Activated naive CD4-positive, alpha-beta T cell treated with anti-CD3 and anti-CD28 coated beads for 36 hours (primary cell): ENCODE measurements around the gene TMEM131. TPM values are rescaled to one million over a fixed set of nuclear protein-coding genes. Genes with fewer than 3 reads are reported as not detected.
"Not testable (repeated sequence)": the region's sequence is repeated elsewhere in the genome, so short reads cannot be mapped to it uniquely, and the experiment has no call there.

ENCODE experiments used
- CTCF ChIA-PET: fragments of 350-600 bp; sonication (Branson Sonifier 250); formaldehyde crosslinking; loops from one replicate; lab custom pipeline; 2021; ENCODE audit warnings: antibody characterized with exemption; lab: Charles Lee
- DNase-seq: peaks from one replicate; pipeline ENCODE4 v3.0.0-alpha.2; 2020
- H3K27ac Mint-ChIP-seq: one replicate; pipeline ENCODE4 v1.8.0; 2021; ENCODE audit warnings: mild to moderate bottlenecking, mixed read lengths
- H3K27me3 Mint-ChIP-seq: one replicate; pipeline ENCODE4 v1.8.0; 2021; ENCODE audit warnings: low read depth, mixed read lengths
- H3K36me3 Mint-ChIP-seq: one replicate; pipeline ENCODE4 v1.8.0; 2021; ENCODE audit warnings: low read depth, mixed read lengths
- H3K4me1 Mint-ChIP-seq: one replicate; pipeline ENCODE4 v1.8.0; 2021; ENCODE audit warnings: low read depth, mixed read lengths
- H3K4me3 Mint-ChIP-seq: one replicate; pipeline ENCODE4 v1.8.0; 2021; ENCODE audit warnings: mild to moderate bottlenecking, moderate library complexity, mixed read lengths
- H3K9me3 Mint-ChIP-seq: one replicate; pipeline ENCODE4 v1.8.0; 2021; ENCODE audit warnings: mixed read lengths
- intact Hi-C: fragments of 100-400 bp; cut with micrococcal nuclease; formaldehyde crosslinking; loops from one replicate; pipeline ENCODE4 v1.15.1; 2023
- total RNA-seq, 2 experiments: library from RNA; stranded (reverse); gene quantifications; one replicate each; pipeline ENCODE4 v1.2.3, GENCODE V29; 2021

Gene TMEM131
- total RNA-seq, 2 experiments from 2014 or later, result 18.5 to 19.2 TPM

DNA sequence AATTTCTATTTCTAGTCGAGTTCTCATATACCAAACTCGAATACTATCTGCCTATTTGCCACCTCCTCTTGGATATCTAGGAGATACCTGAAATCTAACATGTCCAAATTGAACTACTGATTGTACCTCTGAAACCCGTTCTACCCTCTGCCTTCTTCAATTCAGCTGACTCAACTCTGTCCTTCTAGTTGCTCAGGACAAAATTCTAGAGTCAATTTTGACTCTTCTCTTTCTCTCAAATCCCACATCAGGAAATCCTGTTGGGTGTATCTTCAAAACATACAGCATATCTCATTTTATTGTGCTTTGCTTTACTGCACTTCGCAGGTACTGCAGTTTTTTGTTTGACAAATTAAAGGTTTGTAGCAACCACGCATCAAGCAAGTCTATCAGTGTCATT lies 144.6 kb downstream of the TMEM131 start:
- H3K4me1 Mint-ChIP-seq, result peaks cover 34% of the 10 kb centered on the region
- H3K36me3 Mint-ChIP-seq, result peaks cover 9% of the 10 kb centered on the region
- H3K4me3 Mint-ChIP-seq, result no peak overlapping the region
- DNase-seq, result no peak
- CTCF ChIA-PET, result interaction anchor here (0.6 kb wide), 1 partner anchor 356 kb away, joined by 3 read pairs; no protein-coding TSS in a partner anchor
- H3K9me3 Mint-ChIP-seq, result no peaks in the 10 kb centered on the region
- H3K27ac Mint-ChIP-seq, result no peak overlapping the region
- intact Hi-C loops, result no loop called here
- no peaks in the 10 kb centered on the region for H3K27me3 Mint-ChIP-seq

DNA sequence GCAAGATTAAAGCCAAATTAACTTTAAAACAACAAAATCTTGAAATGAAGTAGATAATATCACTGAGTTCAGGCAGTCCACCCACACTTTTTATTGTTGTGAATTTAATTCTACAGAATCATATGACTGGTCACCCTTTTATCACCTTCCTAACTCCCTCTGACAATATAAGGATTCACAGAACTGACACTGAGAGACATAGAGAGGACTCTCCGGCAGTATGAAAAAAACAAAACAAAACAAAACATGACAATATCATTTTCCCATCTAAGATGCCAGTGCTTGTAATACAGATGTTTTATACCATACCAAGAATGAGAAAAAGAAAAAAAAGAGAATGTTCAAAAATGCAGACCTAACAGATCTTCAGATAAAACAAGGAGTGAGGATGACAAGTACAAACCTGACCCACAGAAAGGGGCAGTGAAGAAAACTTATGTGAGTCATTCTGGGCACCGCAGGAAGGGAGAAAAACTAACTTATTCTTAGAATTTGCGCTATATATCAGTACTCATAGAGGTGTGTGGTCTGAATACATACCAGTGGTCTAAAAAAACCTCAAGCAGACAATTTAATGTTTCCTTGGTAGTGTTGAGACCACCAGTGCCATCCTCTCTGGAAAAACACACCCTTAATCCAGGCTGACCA lies 145.7 kb downstream of the TMEM131 start:
- Mint-ChIP-seq H3K4me3 (no peak overlapping the region), H3K9me3 (no peaks in the 10 kb centered on the region), H3K36me3 (peaks cover 9% of the 10 kb centered on the region), H3K27me3 (no peaks in the 10 kb centered on the region), H3K4me1 (peaks cover 36% of the 10 kb centered on the region), H3K27ac (no peak overlapping the region)
- CTCF ChIA-PET, result no interaction called here
- intact Hi-C loops, result no loop called here
- no peak for DNase-seq

DNA sequence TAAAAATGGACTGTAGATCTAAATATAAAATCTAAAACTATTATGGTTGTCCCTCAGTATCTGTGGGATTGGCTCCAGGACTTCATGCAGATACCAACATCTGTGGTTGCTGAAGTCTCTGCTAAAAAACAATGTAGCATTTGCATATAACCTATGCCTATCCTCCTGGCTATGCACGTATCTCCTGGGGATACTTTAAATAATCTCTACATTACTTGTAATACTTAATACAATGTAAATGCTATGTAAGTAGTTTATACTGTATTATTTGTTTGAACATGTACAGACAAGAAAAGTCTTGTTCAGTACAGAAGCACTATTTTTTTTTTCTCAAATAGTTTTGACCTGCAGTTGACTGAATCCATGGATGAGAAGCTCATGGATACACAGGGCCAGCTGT lies 147.4 kb downstream of the TMEM131 start:
- Mint-ChIP-seq H3K4me3 (no peak overlapping the region), H3K36me3 (peaks cover 5% of the 10 kb centered on the region), H3K27me3 (no peaks in the 10 kb centered on the region), H3K4me1 (peaks cover 32% of the 10 kb centered on the region), H3K9me3 (no peaks in the 10 kb centered on the region), H3K27ac (no peak overlapping the region)
- DNase-seq, result no peak
- CTCF ChIA-PET, result no interaction called here
- intact Hi-C loops, result no loop called here

DNA sequence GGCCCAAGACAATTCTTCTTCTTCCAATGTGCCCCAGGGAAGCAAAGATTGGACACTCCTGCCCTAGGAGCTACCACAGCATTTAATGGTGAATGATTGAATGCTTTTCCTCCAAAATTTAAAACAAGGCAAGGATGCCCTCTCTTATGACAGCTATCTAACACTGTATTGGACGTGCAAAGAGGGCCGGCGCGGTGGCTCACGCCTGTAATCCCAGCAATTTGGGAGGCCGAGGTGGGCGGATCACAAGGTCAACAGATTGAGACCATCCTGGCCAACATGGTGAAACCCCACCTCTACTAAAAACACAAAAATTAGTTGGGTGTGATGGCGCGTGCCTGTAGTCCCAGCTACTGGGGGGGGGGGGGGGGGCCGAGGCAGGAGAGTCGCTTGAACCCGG lies 149.0 kb downstream of the TMEM131 start:
- H3K9me3 Mint-ChIP-seq, H3K36me3 Mint-ChIP-seq, CTCF ChIA-PET, intact Hi-C loops, H3K27ac Mint-ChIP-seq, DNase-seq, H3K27me3 Mint-ChIP-seq, H3K4me3 Mint-ChIP-seq: not testable (repeated sequence)
- peaks cover 20% of the 10 kb centered on the region for H3K4me1 Mint-ChIP-seq

DNA sequence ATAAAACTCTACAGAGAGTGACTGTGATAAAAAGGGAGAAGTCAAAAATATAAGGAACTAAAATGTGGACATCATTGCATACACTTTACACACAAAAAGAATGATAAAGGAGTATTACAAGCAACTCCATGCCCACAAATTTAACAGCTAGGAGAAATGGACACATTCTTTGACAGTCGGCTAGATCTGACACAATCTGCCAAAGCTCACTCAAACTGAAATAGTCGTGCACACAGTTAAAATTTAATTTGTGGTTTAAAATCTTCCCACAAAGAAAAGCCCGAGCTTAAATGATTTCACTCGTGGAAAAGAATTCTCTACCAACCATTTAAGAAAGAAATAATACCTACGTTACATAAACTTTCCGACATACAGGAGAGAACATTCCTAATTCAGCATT lies 149.9 kb downstream of the TMEM131 start:
- Mint-ChIP-seq H3K27me3 (no peaks in the 10 kb centered on the region), H3K4me3 (no peak overlapping the region), H3K36me3 (peaks cover 13% of the 10 kb centered on the region), H3K4me1 (peaks cover 13% of the 10 kb centered on the region), H3K9me3 (no peaks in the 10 kb centered on the region), H3K27ac (no peak overlapping the region)
- CTCF ChIA-PET, result no interaction called here
- DNase-seq, result no peak
- intact Hi-C loops, result no loop called here

DNA sequence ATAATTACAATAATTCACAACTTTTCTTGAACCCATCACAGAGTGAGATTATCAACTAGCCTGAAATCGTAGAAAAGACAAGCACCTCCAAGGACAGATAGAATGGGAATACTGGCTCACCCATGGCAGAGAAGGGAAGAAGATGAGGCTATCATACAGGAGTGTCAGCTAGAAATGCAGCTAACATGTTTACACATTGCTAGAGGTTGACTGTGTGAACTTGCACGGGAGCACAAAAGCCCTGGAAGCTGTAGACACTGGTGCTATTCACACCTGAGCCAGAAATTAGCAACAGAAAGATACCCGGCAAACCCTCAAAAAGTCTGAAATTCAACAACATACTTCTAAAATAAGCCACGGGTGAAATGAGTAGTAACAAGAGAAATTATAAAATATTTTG lies 150.6 kb downstream of the TMEM131 start:
- CTCF ChIA-PET, result no interaction called here
- Mint-ChIP-seq H3K27me3 (no peaks in the 10 kb centered on the region), H3K36me3 (peaks cover 18% of the 10 kb centered on the region), H3K4me1 (peaks cover 10% of the 10 kb centered on the region), H3K9me3 (no peaks in the 10 kb centered on the region), H3K27ac (no peak overlapping the region), H3K4me3 (no peak overlapping the region)
- intact Hi-C loops, result no loop called here
- DNase-seq, result no peak

DNA sequence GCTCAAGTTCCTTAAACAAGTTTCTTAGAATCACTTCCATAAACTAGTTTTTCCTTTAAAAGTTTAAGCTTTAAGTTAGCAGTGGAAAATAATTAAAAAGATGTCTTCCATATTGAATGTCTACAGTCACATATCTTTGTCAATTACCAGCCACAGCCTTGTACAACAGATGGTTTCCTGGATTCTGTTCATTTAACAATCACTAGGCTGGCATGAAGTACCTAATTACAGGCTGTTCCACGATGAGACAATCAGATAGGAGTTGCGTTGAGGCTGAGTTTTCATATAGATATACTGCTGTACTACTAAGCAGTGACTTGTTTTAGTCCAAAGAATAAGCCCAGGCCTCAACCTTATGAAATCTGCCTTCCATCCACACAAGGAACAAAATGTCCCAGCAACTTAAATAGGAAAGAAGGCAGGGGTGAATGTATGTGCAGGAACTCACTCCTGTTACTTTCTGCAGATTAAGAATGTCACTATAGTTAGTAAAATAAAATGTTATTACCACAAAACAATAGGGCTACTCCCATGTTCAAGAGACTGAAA lies 151.4 kb downstream of the TMEM131 start:
- peaks cover 23% of the 10 kb centered on the region for H3K36me3 Mint-ChIP-seq
- no peaks in the 10 kb centered on the region for H3K27me3 Mint-ChIP-seq
- H3K27ac Mint-ChIP-seq, result no peak overlapping the region
- intact Hi-C loops, result no loop called here
- no peak for DNase-seq
- peaks cover 6% of the 10 kb centered on the region for H3K4me1 Mint-ChIP-seq
- no peaks in the 10 kb centered on the region for H3K9me3 Mint-ChIP-seq
- H3K4me3 Mint-ChIP-seq, result no peak overlapping the region
- CTCF ChIA-PET, result no interaction called here

DNA sequence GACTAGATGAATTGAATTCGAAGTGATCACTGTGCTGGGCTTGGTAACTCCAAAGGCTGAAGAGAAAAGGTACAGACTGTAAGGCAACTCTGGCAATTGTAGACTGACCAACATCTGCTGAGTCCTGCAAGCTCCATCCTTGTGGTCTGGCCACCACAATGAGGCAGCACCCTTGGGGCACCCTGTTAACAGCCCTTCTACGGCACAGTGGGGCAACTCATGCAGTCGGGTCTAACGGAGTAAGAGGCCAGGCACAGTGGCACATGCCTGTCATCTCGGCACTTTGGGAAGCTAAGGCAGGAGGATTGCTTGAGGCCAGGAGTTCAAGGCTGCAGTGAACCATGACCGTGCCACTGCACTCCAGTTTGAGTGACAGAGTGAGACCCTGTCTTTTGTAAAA lies 155.6 kb downstream of the TMEM131 start:
- Mint-ChIP-seq H3K4me1 (peaks cover 3% of the 10 kb centered on the region), H3K36me3 (peaks cover 33% of the 10 kb centered on the region), H3K27me3 (no peaks in the 10 kb centered on the region), H3K27ac (no peak overlapping the region), H3K9me3 (no peaks in the 10 kb centered on the region), H3K4me3 (no peak overlapping the region)
- intact Hi-C loops, result no loop called here
- CTCF ChIA-PET, result interaction anchor here (1.0 kb wide), 1 partner anchor 22 kb away, joined by 3 read pairs; no protein-coding TSS in a partner anchor
- DNase-seq, result no peak

DNA sequence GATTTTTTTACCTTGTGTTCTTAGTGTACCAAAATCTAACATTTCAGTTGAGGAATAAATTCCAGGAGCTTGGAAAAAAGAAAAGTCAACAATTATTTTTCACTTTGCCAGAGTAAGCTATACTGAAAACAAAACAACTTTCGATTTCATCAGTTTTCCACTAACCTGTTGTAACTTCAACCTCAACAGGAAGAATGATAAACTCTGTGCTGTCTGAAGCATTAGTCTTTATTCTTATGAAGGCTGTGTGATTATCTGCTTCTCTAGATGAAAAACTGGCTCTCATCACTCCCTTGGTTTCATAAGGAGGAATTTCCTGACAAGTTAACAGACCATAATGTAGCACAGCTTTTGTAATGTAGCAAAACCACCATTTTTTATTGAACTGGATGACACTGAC lies 161.1 kb downstream of the TMEM131 start:
- no peak overlapping the region for H3K27ac Mint-ChIP-seq
- no peak for DNase-seq
- intact Hi-C loops, result no loop called here
- H3K27me3 Mint-ChIP-seq, result no peaks in the 10 kb centered on the region
- H3K4me3 Mint-ChIP-seq, result no peak overlapping the region
- H3K4me1 Mint-ChIP-seq, result peaks cover 11% of the 10 kb centered on the region
- no peaks in the 10 kb centered on the region for H3K9me3 Mint-ChIP-seq
- peaks cover 19% of the 10 kb centered on the region for H3K36me3 Mint-ChIP-seq
- CTCF ChIA-PET, result interaction anchor here (0.9 kb wide), 1 partner anchor 150 kb away, joined by 4 read pairs; no protein-coding TSS in a partner anchor

DNA sequence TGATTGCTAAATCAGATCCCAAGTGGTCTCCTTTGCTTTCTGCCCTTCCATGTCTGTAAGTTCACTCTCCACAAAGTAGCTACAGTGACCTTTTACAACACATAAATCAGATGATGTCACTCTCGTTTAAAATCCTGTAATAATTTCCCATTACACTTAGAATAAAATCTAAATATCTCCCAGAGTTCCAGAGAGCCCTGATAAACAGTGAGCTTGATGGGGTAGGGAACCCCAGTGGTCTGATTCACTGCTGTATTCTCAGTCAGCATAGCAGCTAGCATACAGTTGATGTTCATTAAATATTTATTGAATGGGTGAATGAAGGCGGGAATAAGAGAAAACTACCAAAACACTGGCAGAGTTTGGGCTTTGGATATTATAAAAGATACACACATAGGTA lies 164.6 kb downstream of the TMEM131 start:
- Mint-ChIP-seq H3K4me3 (no peak overlapping the region), H3K27ac (no peak overlapping the region), H3K27me3 (no peaks in the 10 kb centered on the region), H3K4me1 (peaks cover 17% of the 10 kb centered on the region), H3K9me3 (no peaks in the 10 kb centered on the region), H3K36me3 (peaks cover 17% of the 10 kb centered on the region)
- intact Hi-C loops, result no loop called here
- CTCF ChIA-PET, result no interaction called here
- no peak for DNase-seq

DNA sequence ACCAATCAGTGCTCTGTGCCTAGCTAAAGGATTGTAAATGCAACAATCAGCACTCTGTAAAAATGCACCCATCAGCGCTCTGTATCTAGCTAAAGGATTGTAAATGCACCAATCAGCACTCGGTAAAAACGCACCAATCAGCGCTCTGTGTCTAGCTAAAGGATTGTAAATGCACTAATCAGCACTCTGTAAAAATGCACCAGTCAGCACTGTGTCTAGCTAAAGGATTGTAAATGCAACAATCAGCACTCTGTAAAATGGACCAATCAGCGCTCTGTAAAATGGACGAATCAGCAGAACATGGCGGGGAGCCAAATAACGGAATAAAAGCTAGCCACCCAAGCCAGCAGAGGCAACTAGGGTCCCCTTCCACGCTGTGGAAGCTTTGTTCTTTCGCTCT lies 166.5 kb downstream of the TMEM131 start:
- CTCF ChIA-PET, result interaction anchor here (0.7 kb wide), 1 partner anchor 16 kb away, joined by 3 read pairs; no protein-coding TSS in a partner anchor
- peaks cover 13% of the 10 kb centered on the region for H3K36me3 Mint-ChIP-seq
- not testable (repeated sequence) for H3K27ac Mint-ChIP-seq

DNA sequence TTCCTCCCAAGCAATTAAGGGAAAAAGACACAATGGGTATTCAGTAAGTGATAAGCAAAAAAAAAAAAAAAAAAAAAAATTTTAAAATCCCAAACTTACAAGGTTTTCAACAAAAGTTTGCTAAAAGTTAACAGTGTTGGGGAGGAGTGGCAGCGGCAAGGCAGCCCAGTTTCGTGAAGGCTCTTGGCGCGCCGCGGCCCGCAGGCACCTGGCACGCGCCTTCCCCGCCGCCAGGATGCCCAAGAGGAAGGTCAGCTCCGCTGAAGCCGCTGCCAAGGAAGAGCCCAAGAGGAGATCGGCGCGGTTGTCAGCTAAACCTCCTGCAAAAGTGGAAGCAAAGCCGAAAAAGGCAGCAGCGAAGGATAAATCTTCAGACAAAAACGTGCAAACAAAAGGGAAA lies 168.7 kb downstream of the TMEM131 start:
- H3K9me3 Mint-ChIP-seq, CTCF ChIA-PET, H3K27ac Mint-ChIP-seq, DNase-seq, intact Hi-C loops, H3K4me1 Mint-ChIP-seq, H3K27me3 Mint-ChIP-seq, H3K4me3 Mint-ChIP-seq: not testable (repeated sequence)
- H3K36me3 Mint-ChIP-seq, result peaks cover 16% of the 10 kb centered on the region

More for the DNA sequence above, 166.5 kb downstream of the TMEM131 start:
- intact Hi-C loops, DNase-seq, H3K4me1 Mint-ChIP-seq, H3K4me3 Mint-ChIP-seq, H3K9me3 Mint-ChIP-seq, H3K27me3 Mint-ChIP-seq: not testable (repeated sequence)

DNA sequence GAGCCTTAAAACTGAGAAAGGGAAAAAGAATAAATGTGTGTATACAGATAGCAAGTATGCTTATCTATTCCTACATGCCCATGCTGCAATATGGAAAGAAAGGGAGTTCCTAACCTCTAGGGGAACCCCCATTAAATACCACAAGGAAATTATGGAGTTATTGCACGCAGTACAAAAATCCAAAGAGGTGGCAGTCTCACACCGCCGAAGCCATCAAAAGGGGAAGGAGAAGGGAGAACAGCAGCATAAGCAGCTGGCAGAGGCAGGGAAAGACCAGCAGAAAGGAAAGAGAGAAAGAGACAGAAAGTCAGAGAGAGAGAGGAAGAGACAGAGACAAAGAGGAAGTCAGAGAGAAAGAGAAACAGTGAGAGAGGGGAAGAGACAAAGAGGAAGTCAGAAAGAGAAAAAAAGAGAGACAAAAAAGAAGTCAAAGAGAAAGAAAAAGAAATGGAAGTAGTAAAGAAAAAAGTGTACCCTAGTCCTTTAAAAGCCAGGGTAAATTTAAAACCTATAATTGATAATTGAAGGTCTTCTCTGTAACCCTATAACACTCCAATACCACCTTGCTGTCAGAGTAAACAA lies 169.4 kb downstream of the TMEM131 start:
- Mint-ChIP-seq H3K27ac (peak overlapping the region; percentile 4), H3K36me3 (peaks cover 22% of the 10 kb centered on the region)
- H3K4me3 Mint-ChIP-seq, H3K4me1 Mint-ChIP-seq, CTCF ChIA-PET, DNase-seq, H3K9me3 Mint-ChIP-seq, H3K27me3 Mint-ChIP-seq, intact Hi-C loops: not testable (repeated sequence)
